Fibroblast of mammary gland (primary cell): ENCODE results near the gene SCAMP2.

Source experiments
- DNase-seq: peaks from one replicate; pipeline ENCODE4 v3.0.0-alpha.2; 2010; ENCODE audit warnings: low read depth
- H3K4me3 ChIP-seq: 2 replicates; pipeline ENCODE4 v1.5.1; 2011; ENCODE audit warnings: low read depth, mild to moderate bottlenecking, low read length, moderate library complexity; ENCODE audit not compliant: control insufficient read depth
- CTCF ChIP-seq: conservative IDR thresholded peaks from 2 replicates; pipeline ENCODE4 v1.5.1; 2011; ENCODE audit warnings: low read depth, low read length, inconsistent platforms; ENCODE audit not compliant: control insufficient read depth, insufficient read depth

The SCAMP2 gene

GRCh38 chr15:74906450-74907162 is 33.4 kb upstream of the SCAMP2 start, which contains the start of gene FAM219B:
Gene FAM219B (minus strand): TSS chr15:74906851. CDS start chr15:74906800, 51 bp downstream.
- no peak for TF ChIP-seq CTCF
- peak; percentile 79 for DNase-seq
- peak within 1 kb of the TSS; percentile 86 for H3K4me3 ChIP-seq

- DNase-seq = no peak
- TF ChIP-seq CTCF = no peak
- H3K4me3 ChIP-seq = peak overlapping the region; percentile 86
These were observed 32.9 kb upstream of the SCAMP2 start for GRCh38 chr15:74906067-74906449.

- no peak for DNase-seq
- TF ChIP-seq CTCF = no peak
- no peak overlapping the region for H3K4me3 ChIP-seq
These were observed 31.1 kb upstream of the SCAMP2 start for GRCh38 chr15:74904190-74904805.

- no peak for TF ChIP-seq CTCF
- H3K4me3 ChIP-seq = no peak overlapping the region
- no peak for DNase-seq
These were observed 30.5 kb upstream of the SCAMP2 start for GRCh38 chr15:74903676-74904075.

- TF ChIP-seq CTCF = no peak
- H3K4me3 ChIP-seq = no peak overlapping the region
- no peak for DNase-seq
These were observed 29.3 kb upstream of the SCAMP2 start for GRCh38 chr15:74902295-74903075.

GRCh38 chr15:74901612-74902063 is 28.5 kb upstream of the SCAMP2 start:
- peak; percentile 55 for DNase-seq
- peak; percentile 86 for TF ChIP-seq CTCF

More at GRCh38 chr15:74901612-74902063, 28.5 kb upstream of the SCAMP2 start:
- H3K4me3 ChIP-seq = no peak overlapping the region
